Type B pancreatic cell (in vitro differentiated cells): Measurements from ENCODE around the gene ANKRD28. TPM values are rescaled to one million over a fixed set of nuclear protein-coding genes. Genes with fewer than 3 reads are reported as not detected.

Experiments used
- DNase-seq: peaks from one replicate; pipeline ENCODE4 v3.0.0; 2021; ENCODE audit warnings: mixed read lengths; ENCODE audit not compliant: unreplicated experiment; ENCODE audit errors: extremely low spot score
- H3K27ac Mint-ChIP-seq: 2 replicates; pipeline ENCODE4 v1.8.0; 2021; ENCODE audit warnings: mild to moderate bottlenecking, mixed read lengths
- H3K27me3 Mint-ChIP-seq: 2 replicates; pipeline ENCODE4 v1.8.0; 2021; ENCODE audit warnings: mixed read lengths
- H3K36me3 Mint-ChIP-seq: 2 replicates; pipeline ENCODE4 v1.8.0; 2021; ENCODE audit warnings: mixed read lengths
- H3K4me1 Mint-ChIP-seq: one replicate; pipeline ENCODE4 v1.8.0; 2021; ENCODE audit warnings: mixed read lengths; ENCODE audit not compliant: unreplicated experiment
- H3K4me3 Mint-ChIP-seq: 2 replicates; pipeline ENCODE4 v1.8.0; 2021; ENCODE audit warnings: mild to moderate bottlenecking, mixed read lengths
- H3K9me3 Mint-ChIP-seq: 2 replicates; pipeline ENCODE4 v1.8.0; 2021; ENCODE audit warnings: mixed read lengths
- CTCF ChIP-seq: fragments of 200-600 bp; sonication (generic); conservative IDR thresholded peaks from 2 replicates; pipeline ENCODE4 v1.5.0; 2021; ENCODE audit warnings: antibody characterized with exemption, mild to moderate bottlenecking
- total RNA-seq: library from RNA; stranded (reverse); gene quantifications from 2 replicates; pipeline ENCODE4 v1.2.1, GENCODE V29; 2021; ENCODE audit warnings: low replicate concordance

The ANKRD28 gene
- total RNA-seq, 1 donor from 2014 or later, result 44.3 TPM

GRCh38 chr3:15682561-15683185, 115.1 kb downstream of the ANKRD28 start:
- H3K4me1 Mint-ChIP-seq, result peaks cover 3% of the 10 kb centered on the region
- H3K27ac Mint-ChIP-seq, result no peak overlapping the region
- H3K36me3 Mint-ChIP-seq, result peaks cover 15% of the 10 kb centered on the region
- no peak for TF ChIP-seq CTCF
- no peak overlapping the region for H3K4me3 Mint-ChIP-seq
- no peaks in the 10 kb centered on the region for H3K9me3 Mint-ChIP-seq
- no peak for DNase-seq
- H3K27me3 Mint-ChIP-seq, result no peaks in the 10 kb centered on the region

- no peak overlapping the region for H3K4me3 Mint-ChIP-seq
Observed at GRCh38 chr3:15681668-15682067, 116.1 kb downstream of the ANKRD28 start.

GRCh38 chr3:15679306-15679705, 118.5 kb downstream of the ANKRD28 start:
- Mint-ChIP-seq H3K27me3 (no peaks in the 10 kb centered on the region), H3K9me3 (no peaks in the 10 kb centered on the region), H3K27ac (no peak overlapping the region), H3K36me3 (peaks cover 14% of the 10 kb centered on the region), H3K4me3 (no peak overlapping the region), H3K4me1 (no peaks in the 10 kb centered on the region)
- DNase-seq, result no peak
- TF ChIP-seq CTCF, result no peak

More at GRCh38 chr3:15681668-15682067, 116.1 kb downstream of the ANKRD28 start:
- Mint-ChIP-seq H3K27me3 (no peaks in the 10 kb centered on the region), H3K4me1 (no peaks in the 10 kb centered on the region), H3K36me3 (peaks cover 20% of the 10 kb centered on the region), H3K9me3 (no peaks in the 10 kb centered on the region), H3K27ac (no peak overlapping the region)
- no peak for DNase-seq
- TF ChIP-seq CTCF, result no peak

DNA sequence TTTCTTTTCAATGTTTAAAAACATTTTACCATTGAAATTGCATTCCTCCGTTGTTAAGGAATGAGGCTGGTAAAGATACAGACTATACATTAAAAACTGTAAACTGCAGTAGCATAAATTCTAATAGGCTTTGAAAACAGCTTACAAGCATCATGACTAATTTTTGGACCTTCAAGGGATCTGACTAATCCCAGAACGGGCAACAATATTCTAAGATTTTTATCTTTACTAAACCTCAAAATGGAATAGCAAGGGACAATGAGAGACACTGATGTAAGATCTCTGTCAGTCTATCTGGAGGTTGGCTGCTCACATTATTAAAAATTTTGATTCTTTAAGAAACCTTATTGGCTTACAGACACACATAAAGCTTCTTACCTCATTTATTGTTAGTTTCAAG, 121.5 kb downstream of the ANKRD28 start:
- Mint-ChIP-seq H3K4me3 (no peak overlapping the region), H3K27me3 (no peaks in the 10 kb centered on the region), H3K4me1 (no peaks in the 10 kb centered on the region), H3K9me3 (no peaks in the 10 kb centered on the region), H3K27ac (no peak overlapping the region), H3K36me3 (peaks cover 11% of the 10 kb centered on the region)
- DNase-seq, result no peak
- no peak for TF ChIP-seq CTCF

DNA sequence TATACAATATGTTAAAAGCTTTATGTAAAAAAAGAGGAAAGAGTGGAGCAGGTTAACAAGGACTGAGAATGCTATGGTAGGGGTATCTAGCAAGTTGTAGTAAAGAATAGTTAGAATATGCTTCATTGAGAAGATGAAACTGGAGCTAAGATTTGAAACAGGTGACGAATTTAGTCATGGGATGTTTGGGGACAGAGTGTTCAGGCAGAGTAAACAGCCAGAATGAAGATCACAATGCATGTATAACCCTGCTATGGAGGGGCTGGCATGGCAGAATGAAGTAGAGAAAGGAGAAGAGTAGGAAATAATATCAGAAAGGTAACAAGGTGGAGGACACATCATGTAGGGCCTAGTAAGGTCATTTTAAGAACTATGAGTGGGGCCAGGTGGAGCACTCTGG, 124.2 kb downstream of the ANKRD28 start:
- no peak overlapping the region for H3K4me3 Mint-ChIP-seq
- H3K9me3 Mint-ChIP-seq, result no peaks in the 10 kb centered on the region
- H3K27me3 Mint-ChIP-seq, result no peaks in the 10 kb centered on the region
- peaks cover 16% of the 10 kb centered on the region for H3K36me3 Mint-ChIP-seq
- H3K4me1 Mint-ChIP-seq, result no peaks in the 10 kb centered on the region
- no peak for TF ChIP-seq CTCF
- no peak for DNase-seq
- no peak overlapping the region for H3K27ac Mint-ChIP-seq

GRCh38 chr3:15667484-15667883, 130.3 kb downstream of the ANKRD28 start:
- no peak for TF ChIP-seq CTCF
- no peaks in the 10 kb centered on the region for H3K27me3 Mint-ChIP-seq
- H3K9me3 Mint-ChIP-seq, result peaks cover 11% of the 10 kb centered on the region
- H3K4me3 Mint-ChIP-seq, result no peak overlapping the region
- no peak for DNase-seq
- H3K27ac Mint-ChIP-seq, result no peak overlapping the region
- H3K4me1 Mint-ChIP-seq, result no peaks in the 10 kb centered on the region
- H3K36me3 Mint-ChIP-seq, result peaks cover 24% of the 10 kb centered on the region
